K562 (cell line): ENCODE data around the gene CNKSR2. TPM values are rescaled to one million over a fixed set of nuclear protein-coding genes. Genes with fewer than 3 reads are reported as not detected.

Source experiments
- ATAC-seq: fragments of 200-7000 bp; cut with Tn5 transposase; 3 replicates; pipeline ENCODE4 v1.9.1; 2020; ENCODE audit warnings: moderate library complexity
- BruUV-seq: library from RNA; stranded (reverse); fragments of 400-500 nt; replicated peaks from 2 replicates; lab custom pipeline; 2021; lab: Mats Ljungman, UMichigan
- CTCF ChIA-PET: fragments of 300-600 bp; formaldehyde crosslinking; extraction: SDS; loops from one replicate; lab custom pipeline; 2021; ENCODE audit warnings: low intra/inter-chr PET ratio; lab: Yijun Ruan, JAX
- POLR2A ChIA-PET: fragments of 300-600, 350-650 bp; sonication (Branson Sonifier 250); formaldehyde crosslinking; extraction: SDS; loops from one replicate; lab custom pipeline; 2021; ENCODE audit warnings: antibody characterized with exemption, inconsistent platforms; lab: Yijun Ruan, JAX
- DNase-seq, 4 experiments: peaks; one replicate each; pipeline versions ENCODE4 v3.0.0 to v3.0.0-alpha.2; 2011 to 2018; ENCODE audit warnings: low spot score in 3 of 4, mixed read lengths in 3 of 4; ENCODE audit errors: extremely low read depth in 1 of 4
- FAIRE-seq: peaks from 2 replicates; lab custom pipeline; 2011; peaks lifted over from hg19 to GRCh38; lab: Jason Lieb, UNC
- H2AFZ ChIP-seq: 2 replicates; pipeline ENCODE4 v1.6.0; 2011; ENCODE audit warnings: low read depth, low read length, control low read depth, inconsistent platforms
- H3K27ac ChIP-seq: fragments of 200-600 bp; 3 replicates; pipeline ENCODE4 v1.8.0; 2011; ENCODE audit warnings: low read depth, mild to moderate bottlenecking, control low read depth, inconsistent platforms, low read length, moderate library complexity, mixed read lengths; ENCODE audit errors: extremely low read depth
- H3K27me3 ChIP-seq, 2 experiments: fragments of 300-600 bp in 1 of 2; 2 replicates in 1 of 2; 3 replicates in 1 of 2; pipeline versions ENCODE4 v1.6.0 to v1.8.0; 2011; ENCODE audit warnings: inconsistent platforms in 2 of 2, low read length in 2 of 2, mild to moderate bottlenecking in 1 of 2, mixed read lengths in 1 of 2, moderate library complexity in 1 of 2; ENCODE audit not compliant: control insufficient read depth in 2 of 2, insufficient read depth in 2 of 2
- H3K36me3 ChIP-seq: fragments of 300-600 bp; 3 replicates; pipeline ENCODE4 v1.8.0; 2011; ENCODE audit warnings: mild to moderate bottlenecking, low read length, inconsistent platforms; ENCODE audit not compliant: control insufficient read depth, insufficient read depth
- H3K4me1 ChIP-seq, 2 experiments: fragments of 200-600 bp in 1 of 2; replicated peaks in 1 of 2; 2 replicates in 1 of 2; 3 replicates in 1 of 2; pipeline versions ENCODE4 v1.5.1 to v1.8.0; 2011; ENCODE audit warnings: inconsistent platforms in 2 of 2, low read length in 2 of 2, mild to moderate bottlenecking in 1 of 2, mixed read lengths in 1 of 2, moderate library complexity in 1 of 2; ENCODE audit not compliant: control insufficient read depth in 2 of 2, insufficient read depth in 2 of 2
- H3K4me2 ChIP-seq: 2 replicates; pipeline ENCODE4 v1.6.1; 2011; ENCODE audit warnings: low read length, control low read depth, inconsistent platforms, mixed read lengths; ENCODE audit not compliant: insufficient read depth
- H3K4me3 ChIP-seq: fragments of 200-600 bp; sonication (generic), shearing (Covaris generic); 2 replicates; pipeline ENCODE4 v1.5.1; 2016; ENCODE audit warnings: control low read depth, inconsistent platforms
- H3K79me2 ChIP-seq: fragments of 200-600 bp; 3 replicates; pipeline ENCODE4 v1.8.0; 2011; ENCODE audit warnings: low read length, inconsistent platforms; ENCODE audit not compliant: control insufficient read depth, insufficient read depth
- H3K9ac ChIP-seq, 2 experiments: 2 replicates each; pipeline versions ENCODE4 v1.6.0 to v1.6.1; 2011; ENCODE audit warnings: low read depth in 2 of 2, low read length in 2 of 2, control low read depth in 1 of 2, inconsistent platforms in 1 of 2, mild to moderate bottlenecking in 1 of 2, mixed read lengths in 1 of 2; ENCODE audit not compliant: insufficient read depth in 1 of 2
- H3K9me1 ChIP-seq: one replicate; pipeline ENCODE4 v1.6.0; 2011; ENCODE audit warnings: inconsistent platforms, mild to moderate bottlenecking, low read length, moderate library complexity; ENCODE audit not compliant: control insufficient read depth, insufficient read depth
- H3K9me3 ChIP-seq: replicated peaks from 2 replicates; pipeline ENCODE4 v1.5.1; 2011; ENCODE audit warnings: low read depth, low read length, inconsistent platforms; ENCODE audit not compliant: control insufficient read depth, insufficient read depth
- H4K20me1 ChIP-seq: replicated peaks from 2 replicates; pipeline ENCODE4 v1.6.1; 2011; ENCODE audit warnings: low read length, inconsistent platforms, mixed read lengths; ENCODE audit not compliant: control insufficient read depth, insufficient read depth
- DNMT1 ChIP-seq: fragments of 450-650 bp; IDR thresholded peaks from 2 replicates; pipeline ENCODE4 v1.6.1; 2016; ENCODE audit warnings: antibody characterized with exemption, mild to moderate bottlenecking
- ERF ChIP-seq: fragments of 450-650 bp; formaldehyde crosslinking; IDR thresholded peaks from 2 replicates; pipeline ENCODE4 v1.4.0; 2020; ENCODE audit warnings: mild to moderate bottlenecking, mixed read lengths
- FOS ChIP-seq: IDR thresholded peaks from 3 replicates; pipeline ENCODE4 v1.6.1; 2011; ENCODE audit not compliant: insufficient read length; ENCODE audit errors: extremely low read depth
- FOXJ2 ChIP-seq: fragments of 200-800 bp; sonication (Bioruptor generic); IDR thresholded peaks from 2 replicates; pipeline ENCODE4 v1.6.1; 2016; ENCODE audit warnings: missing genetic modification characterization, missing compliant biosample characterization
- KLF6 ChIP-seq: fragments of 250-450 bp; sonication (Bioruptor Pico); IDR thresholded peaks from 2 replicates; pipeline ENCODE4 v1.4.0; 2020; ENCODE audit warnings: mild to moderate bottlenecking, moderate library complexity, borderline replicate concordance
- MED1 ChIP-seq: sonication (generic); formaldehyde crosslinking; IDR thresholded peaks from 2 replicates; pipeline ENCODE4 v1.8.1; 2023; ENCODE audit warnings: missing genetic modification reagents, borderline replicate concordance
- NFIX ChIP-seq: fragments of 250-450 bp; sonication (Bioruptor Pico); IDR thresholded peaks from 2 replicates; pipeline ENCODE4 v1.4.0; 2020; ENCODE audit warnings: low read depth, mild to moderate bottlenecking, moderate library complexity
- RAD21 ChIP-seq, 2 experiments: fragments of 250-450 bp in 1 of 2; fragments of 450-650 bp in 1 of 2; sonication (Bioruptor Pico) in 1 of 2; formaldehyde crosslinking in 1 of 2; IDR thresholded peaks in 1 of 2; conservative IDR thresholded peaks in 1 of 2; 2 replicates each; pipeline versions ENCODE4 v1.4.0 to v1.8.0; 2020 to 2022; ENCODE audit warnings: mild to moderate bottlenecking in 2 of 2, moderate library complexity in 1 of 2
- RAD51 ChIP-seq: fragments of 450-650 bp; IDR thresholded peaks from 2 replicates; pipeline ENCODE4 v1.7.1; 2016; ENCODE audit warnings: low read depth, mild to moderate bottlenecking, borderline replicate concordance
- RNF2 ChIP-seq: sonication (generic); IDR thresholded peaks from 2 replicates; pipeline ENCODE4 v1.6.1; 2016
- SMARCE1 ChIP-seq: fragments of 450-650 bp; IDR thresholded peaks from 2 replicates; pipeline ENCODE4 v1.7.1; 2016; ENCODE audit warnings: mild to moderate bottlenecking
- TARDBP ChIP-seq: fragments of 450-650 bp; IDR thresholded peaks from 2 replicates; pipeline ENCODE4 v1.6.1; 2016
- ZSCAN32 ChIP-seq: fragments of 450-650 bp; formaldehyde crosslinking; IDR thresholded peaks from 2 replicates; pipeline ENCODE4 v1.4.0; 2020; ENCODE audit warnings: mild to moderate bottlenecking, moderate library complexity
- WGBS: fragments of 100-300 bp; shearing (Covaris generic); methylation state at CpG from one replicate; pipeline ENCODE4 v1.1.6; 2016; ENCODE audit warnings: low coverage, mixed read lengths; ENCODE audit not compliant: insufficient coverage; ENCODE audit errors: missing lambda C conversion rate; 5-methylcytosine and 5-hydroxymethylcytosine counted together
- in situ Hi-C: fragments of 300-500 bp; cut with MboI; formaldehyde crosslinking; loops from 4 replicates; pipeline ENCODE4 v1.15.0; 2018; ENCODE audit warnings: inconsistent platforms, mixed read lengths
- intact Hi-C: fragments of 100-400 bp; cut with micrococcal nuclease; formaldehyde crosslinking; loops from 2 replicates; pipeline ENCODE4 v1.14.2; 2022
- polyA plus RNA-seq, 8 experiments: library from polyadenylated mRNA; depleted of rRNA in 4 of 8; stranded (reverse) in 5 of 8; unstranded in 3 of 8; fragments of >200 nt; fragmentation: Nextera tagmentation in 2 of 8; fragmentation: Illumina TruSeq in 1 of 8; extraction: Ambion mirVana in 2 of 8; extraction: Trizol in 1 of 8; gene quantifications; 2 replicates each; pipeline versions ENCODE4 v1.2.1 to v1.2.3, GENCODE V29; 2011 to 2014; ENCODE audit warnings: inconsistent platforms in 1 of 8, missing spikeins in 1 of 8
- total RNA-seq, 7 experiments: library from RNA; depleted of rRNA in 6 of 7; stranded (reverse); fragments of >200 nt in 6 of 7; fragmentation: Illumina TruSeq in 2 of 7; extraction: Trizol in 2 of 7; gene quantifications; 2 replicates each; pipeline versions ENCODE4 v1.2.1 to v1.2.3, GENCODE V29; 2011 to 2021; ENCODE audit warnings: low replicate concordance in 1 of 7
- TF ChIP-seq, protein P1 (sequence below): fragments of 450-650 bp; conservative IDR thresholded peaks from 2 replicates; pipeline ENCODE4 v1.6.1; 2016; ENCODE audit warnings: missing genetic modification characterization, low read depth, mild to moderate bottlenecking, missing compliant biosample characterization, moderate library complexity
- TF ChIP-seq, protein P2 (sequence below): sonication (generic); formaldehyde crosslinking; IDR thresholded peaks from 2 replicates; pipeline ENCODE4 v1.9.0; 2022; ENCODE audit warnings: mild to moderate bottlenecking, missing genetic modification reagents

Gene CNKSR2
- total and polyA plus RNA-seq, 9 of the 15 experiments (the other 6 are each of a cell fraction or from before 2014, with no cell fraction given), result not detected

DNA sequence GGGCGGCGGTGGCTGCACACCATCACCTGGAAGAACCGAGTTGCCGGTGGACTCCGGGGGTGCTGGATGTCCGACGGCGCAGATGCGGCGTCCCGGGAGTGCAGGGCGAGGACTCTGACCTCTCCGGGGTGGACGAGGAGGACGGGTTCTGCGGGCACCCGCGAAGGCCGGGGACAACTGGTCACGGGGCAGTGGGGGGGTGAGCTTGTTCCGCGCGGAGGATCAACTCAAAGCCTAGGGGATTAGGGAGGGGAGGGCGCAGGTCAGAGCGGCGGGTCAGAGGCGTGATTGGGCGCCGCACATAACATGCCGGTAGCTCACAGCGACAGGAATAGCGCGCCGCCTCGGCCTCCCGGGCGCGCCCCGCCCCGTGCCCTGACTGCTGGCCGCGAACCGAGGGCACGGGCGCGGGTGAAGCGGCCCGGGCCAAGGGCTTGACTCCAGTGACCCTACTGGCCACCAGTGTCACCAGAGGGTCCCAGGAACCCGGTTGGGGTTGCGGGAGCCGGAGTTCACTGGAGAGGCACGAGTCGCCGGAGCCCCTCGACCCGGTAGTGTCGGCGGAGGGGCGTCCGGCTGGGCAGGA is 284.0 kb downstream of the CNKSR2 start, which contains the start of gene KLHL34:
Gene KLHL34 (minus strand): TSS at position 179 of the 586 bp plus-strand sequence. CDS start 542 bp downstream, outside the sequence.
- TF ChIP-seq TARDBP, result no peak
- TF ChIP-seq, protein P1, sequence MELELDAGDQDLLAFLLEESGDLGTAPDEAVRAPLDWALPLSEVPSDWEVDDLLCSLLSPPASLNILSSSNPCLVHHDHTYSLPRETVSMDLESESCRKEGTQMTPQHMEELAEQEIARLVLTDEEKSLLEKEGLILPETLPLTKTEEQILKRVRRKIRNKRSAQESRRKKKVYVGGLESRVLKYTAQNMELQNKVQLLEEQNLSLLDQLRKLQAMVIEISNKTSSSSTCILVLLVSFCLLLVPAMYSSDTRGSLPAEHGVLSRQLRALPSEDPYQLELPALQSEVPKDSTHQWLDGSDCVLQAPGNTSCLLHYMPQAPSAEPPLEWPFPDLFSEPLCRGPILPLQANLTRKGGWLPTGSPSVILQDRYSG (tag), result no peak
- no peak for TF ChIP-seq DNMT1
- no peaks in the 10 kb centered on the region for H4K20me1 ChIP-seq
- H3K4me2 ChIP-seq, result no peak within 1 kb of the TSS
- no peak for DNase-seq
- H2AFZ ChIP-seq, result no peak within 1 kb of the TSS
- 2% methylated on average over 17 of the region's 60 CpGs for WGBS
- H3K27ac ChIP-seq, result no peak within 1 kb of the TSS
- no peak for ATAC-seq
- no peaks in the 10 kb centered on the region for H3K27me3 ChIP-seq
- FAIRE-seq, result no peak
- no TSS peak for BruUV-seq
- no peak within 1 kb of the TSS for H3K4me3 ChIP-seq
- POLR2A ChIA-PET, result no interaction called here
- intact Hi-C loops (no loop called here), in situ Hi-C loops (no loop called here)
- H3K79me2 ChIP-seq, result no peaks in the 10 kb centered on the region
- CTCF ChIA-PET, result no interaction called here
- H3K9ac ChIP-seq, result no peak within 1 kb of the TSS
- no peaks in the 10 kb centered on the region; a peak in 1 of 5 replicates for H3K4me1 ChIP-seq
- H3K36me3 ChIP-seq, result no peaks in the 10 kb centered on the region
- no peaks in the 10 kb centered on the region for H3K9me1 ChIP-seq
- H3K9me3 ChIP-seq, result no peaks in the 10 kb centered on the region

DNA sequence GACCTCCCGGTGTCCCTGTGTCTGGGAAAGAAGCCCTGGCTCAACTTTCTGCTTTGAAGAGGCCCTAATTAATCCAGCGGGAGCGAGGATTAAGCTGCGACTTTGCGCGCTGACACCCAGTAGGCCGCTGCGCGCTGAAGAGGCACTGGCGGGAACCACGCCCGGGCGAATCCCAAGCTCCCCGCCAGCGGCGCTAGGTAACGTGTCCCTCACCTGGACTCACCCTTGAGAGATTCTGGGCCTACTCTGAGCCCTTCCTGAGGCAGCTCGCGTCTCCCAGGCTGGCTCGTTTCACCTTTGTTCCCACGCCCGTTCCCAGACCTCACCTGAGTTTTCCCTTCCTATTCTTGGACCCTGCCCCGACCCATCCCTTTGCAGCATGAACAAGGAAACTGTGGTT is 284.5 kb downstream of the CNKSR2 start:
- no peaks in the 10 kb centered on the region for H3K27me3 ChIP-seq
- no peak overlapping the region for H3K9ac ChIP-seq
- H3K4me3 ChIP-seq, result no peak overlapping the region
- no peaks in the 10 kb centered on the region for H4K20me1 ChIP-seq
- intact Hi-C loops (no loop called here), in situ Hi-C loops (no loop called here)
- POLR2A ChIA-PET, result no interaction called here
- H3K79me2 ChIP-seq, result no peaks in the 10 kb centered on the region
- ATAC-seq (no peak), DNase-seq (no peak), FAIRE-seq (no peak)
- H3K4me2 ChIP-seq, result no peak overlapping the region
- BruUV-seq, result no TSS peak
- CTCF ChIA-PET, result no interaction called here
- H3K9me3 ChIP-seq, result no peaks in the 10 kb centered on the region
- H3K9me1 ChIP-seq, result no peaks in the 10 kb centered on the region
- H3K36me3 ChIP-seq, result no peaks in the 10 kb centered on the region
- no peaks in the 10 kb centered on the region; a peak in 1 of 5 replicates for H3K4me1 ChIP-seq
- no peak overlapping the region for H2AFZ ChIP-seq
- H3K27ac ChIP-seq, result no peak overlapping the region
- 11% methylated on average over 19 of the region's 23 CpGs for WGBS
- TF ChIP-seq FOS, result no peak
- TF ChIP-seq FOXJ2 (tag), result no peak
- TF ChIP-seq ZSCAN32, result no peak
- TF ChIP-seq SMARCE1, result no peak
- TF ChIP-seq RAD51, result no peak
- TF ChIP-seq RNF2, result no peak
- TF ChIP-seq KLF6, result no peak
- TF ChIP-seq, protein P2, sequence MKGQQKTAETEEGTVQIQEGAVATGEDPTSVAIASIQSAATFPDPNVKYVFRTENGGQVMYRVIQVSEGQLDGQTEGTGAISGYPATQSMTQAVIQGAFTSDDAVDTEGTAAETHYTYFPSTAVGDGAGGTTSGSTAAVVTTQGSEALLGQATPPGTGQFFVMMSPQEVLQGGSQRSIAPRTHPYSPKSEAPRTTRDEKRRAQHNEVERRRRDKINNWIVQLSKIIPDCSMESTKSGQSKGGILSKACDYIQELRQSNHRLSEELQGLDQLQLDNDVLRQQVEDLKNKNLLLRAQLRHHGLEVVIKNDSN, result no peak
- no peak for TF ChIP-seq MED1 (CRISPR knock-in tag)
- no peak for TF ChIP-seq NFIX (CRISPR knock-in tag)
- no peak for TF ChIP-seq RAD21 (CRISPR knock-in tag; conservative IDR thresholded peaks at IDR 0.05 in 1 of 2, IDR thresholded peaks at IDR 0.05 in 1 of 2)
- no peak for TF ChIP-seq ERF (CRISPR knock-in tag)
